ENCODE measurements around the gene CAMTA1. TPM values are rescaled to one million over a fixed set of nuclear protein-coding genes. Genes with fewer than 3 reads are reported as not detected.

CAMTA1 gene
- total and polyA plus RNA-seq, 2 experiments from 2014 or later, result 213 to 341 TPM

- H3K4me3 ChIP-seq, result no peak overlapping the region
- DNase-seq (ENCODE audit: low read depth in 1 of 2, low spot score in 1 of 2), result no peak
- no peaks in the 10 kb centered on the region for H3K9me3 ChIP-seq (ENCODE audit: low read depth)
- no peaks in the 10 kb centered on the region for H3K36me3 ChIP-seq
- peaks cover 2% of the 10 kb centered on the region for H3K4me1 ChIP-seq (ENCODE audit: low read depth)
- H3K27me3 ChIP-seq, result no peaks in the 10 kb centered on the region
- TF ChIP-seq CTCF (IDR thresholded peaks at IDR 0.05; ENCODE audit: low read depth, low read length), result no peak
- no peak overlapping the region for H3K27ac ChIP-seq
Observed at GRCh38 chr1:7120863-7121621, 335.8 kb downstream of the CAMTA1 start.

DNA sequence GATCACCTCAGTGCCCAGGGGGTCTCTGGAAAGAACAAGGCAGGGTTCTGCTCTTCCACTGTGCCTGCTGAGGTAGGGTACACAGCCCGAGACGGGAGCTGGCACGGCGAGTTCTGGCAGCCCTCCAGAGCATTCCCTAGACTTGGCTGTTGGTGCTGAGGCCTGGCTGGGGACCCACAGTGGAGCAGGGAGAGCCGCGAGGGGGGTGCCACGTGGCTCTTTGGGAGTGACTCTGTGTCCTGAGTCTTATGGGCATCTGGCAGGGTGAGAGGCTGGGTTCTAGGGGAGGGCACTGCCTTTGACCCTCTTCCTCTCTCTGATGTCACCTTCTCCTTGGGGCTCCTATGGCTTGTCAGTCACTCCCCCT is 336.4 kb downstream of the CAMTA1 start:
- no peak for DNase-seq (ENCODE audit: low read depth in 1 of 2, low spot score in 1 of 2)
- H3K4me1 ChIP-seq (ENCODE audit: low read depth), result peaks cover 2% of the 10 kb centered on the region
- H3K27ac ChIP-seq, result no peak overlapping the region
- TF ChIP-seq CTCF (IDR thresholded peaks at IDR 0.05; ENCODE audit: low read depth, low read length), result no peak
- no peaks in the 10 kb centered on the region for H3K36me3 ChIP-seq
- H3K9me3 ChIP-seq (ENCODE audit: low read depth), result no peaks in the 10 kb centered on the region
- H3K4me3 ChIP-seq, result no peak overlapping the region
- H3K27me3 ChIP-seq, result no peaks in the 10 kb centered on the region

DNA sequence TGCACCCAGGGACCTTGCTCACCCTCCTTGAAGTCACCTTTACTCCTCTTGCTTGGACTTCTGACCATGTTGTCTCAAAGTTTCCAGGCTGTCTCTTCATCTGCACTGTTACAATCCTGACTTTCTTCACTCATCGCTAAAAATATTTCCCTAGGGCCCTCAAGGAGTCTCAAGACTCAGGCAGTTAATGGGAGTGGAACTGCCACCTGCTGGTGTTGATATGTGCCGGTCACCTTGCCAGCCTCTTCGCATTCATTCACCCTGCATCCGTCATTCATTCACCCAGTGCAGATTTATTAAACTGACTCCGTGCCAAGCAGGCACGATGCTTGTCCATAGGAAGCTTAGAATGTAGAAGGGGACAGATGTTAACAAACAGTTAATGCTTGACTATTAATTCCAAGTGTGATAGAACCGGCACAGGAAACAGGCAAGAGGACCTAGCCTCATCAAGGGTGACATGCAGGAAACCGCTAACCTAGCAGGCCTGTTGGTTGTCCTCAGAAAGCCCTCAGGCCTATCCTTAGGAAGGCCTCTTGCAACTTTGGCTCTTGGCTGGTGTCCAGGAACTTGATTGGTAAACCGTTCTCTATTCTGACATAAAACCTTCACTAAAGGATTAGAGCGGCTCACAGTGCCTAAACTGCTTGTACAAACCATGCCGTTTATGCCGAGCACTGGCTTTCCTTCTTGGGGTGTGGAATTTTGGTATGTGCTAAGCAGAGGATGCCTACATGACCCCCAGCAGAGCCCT is 342.2 kb downstream of the CAMTA1 start:
- TF ChIP-seq CTCF (IDR thresholded peaks at IDR 0.05; ENCODE audit: low read depth, low read length), result no peak
- Histone ChIP-seq H3K9me3 (ENCODE audit: low read depth) (no peaks in the 10 kb centered on the region), H3K4me1 (ENCODE audit: low read depth) (peaks cover 2% of the 10 kb centered on the region), H3K27ac (no peak overlapping the region), H3K36me3 (no peaks in the 10 kb centered on the region), H3K4me3 (no peak overlapping the region), H3K27me3 (no peaks in the 10 kb centered on the region)
- DNase-seq (ENCODE audit: low read depth in 1 of 2, low spot score in 1 of 2), result peak in 1 of 2 donors; percentile 14

GRCh38 chr1:7128293-7128692 is 343.0 kb downstream of the CAMTA1 start:
- H3K27ac ChIP-seq, result no peak overlapping the region

DNA sequence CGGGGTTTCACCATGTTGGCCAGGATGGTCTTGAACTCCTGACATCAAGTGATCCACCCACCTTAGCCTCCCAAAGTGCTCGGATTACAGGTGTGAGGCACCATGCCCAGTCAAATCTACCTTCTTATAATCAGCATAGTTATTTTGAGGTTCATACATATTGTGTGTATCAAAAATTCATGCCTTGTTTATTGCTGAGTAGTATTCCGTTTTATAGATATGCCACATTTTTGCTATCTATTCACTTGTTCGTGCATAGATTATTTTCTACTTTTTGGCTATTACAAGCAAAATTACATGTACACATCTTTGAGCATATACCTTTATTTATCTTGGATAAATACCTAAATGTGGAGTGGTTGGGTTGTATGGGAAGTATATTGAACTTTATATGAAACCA is 344.9 kb downstream of the CAMTA1 start:
- no peaks in the 10 kb centered on the region for H3K9me3 ChIP-seq (ENCODE audit: low read depth)
- H3K27ac ChIP-seq, result no peak overlapping the region
- no peak for TF ChIP-seq CTCF (IDR thresholded peaks at IDR 0.05; ENCODE audit: low read depth, low read length)
- H3K4me3 ChIP-seq, result no peak overlapping the region
- DNase-seq (ENCODE audit: low read depth in 1 of 2, low spot score in 1 of 2), result no peak
- H3K27me3 ChIP-seq, result no peaks in the 10 kb centered on the region
- H3K4me1 ChIP-seq (ENCODE audit: low read depth), result no peaks in the 10 kb centered on the region
- no peaks in the 10 kb centered on the region for H3K36me3 ChIP-seq

More at GRCh38 chr1:7128293-7128692, 343.0 kb downstream of the CAMTA1 start:
- no peak overlapping the region for H3K4me3 ChIP-seq
- H3K4me1 ChIP-seq (ENCODE audit: low read depth), result peaks cover 2% of the 10 kb centered on the region
- DNase-seq (ENCODE audit: low read depth in 1 of 2, low spot score in 1 of 2), result no peak
- TF ChIP-seq CTCF (IDR thresholded peaks at IDR 0.05; ENCODE audit: low read depth, low read length), result no peak
- no peaks in the 10 kb centered on the region for H3K9me3 ChIP-seq (ENCODE audit: low read depth)
- no peaks in the 10 kb centered on the region for H3K27me3 ChIP-seq
- H3K36me3 ChIP-seq, result no peaks in the 10 kb centered on the region

All from cardiac muscle cell (in vitro differentiated cells and primary cell).